ENCODE data around the gene LRRC23. TPM values are rescaled to one million over a fixed set of nuclear protein-coding genes. Genes with fewer than 3 reads are reported as not detected.
A peak's percentile ranks its signal among the peaks of the same experiment; 100 is the strongest.

The LRRC23 gene
- total RNA-seq, 2 experiments from 2014 or later: 4.6 to 5.3 TPM

GRCh38 chr12:6955108-6956020 lies 50.7 kb downstream of the LRRC23 start:
- peak overlapping the region; percentile 95 for H3K4me3 Mint-ChIP-seq
- intact Hi-C loops (cut with micrococcal nuclease): no loop called here
- no peaks in the 10 kb centered on the region for H3K27me3 Mint-ChIP-seq
- H3K27ac Mint-ChIP-seq: peak overlapping the region; percentile 93
- TF ChIP-seq CTCF (IDR thresholded peaks at IDR 0.05): no peak
- peaks cover 64% of the 10 kb centered on the region for H3K4me1 Mint-ChIP-seq (ENCODE audit: low read depth)
- DNase-seq (no peak), ATAC-seq (no peak)
- no peaks in the 10 kb centered on the region for H3K9me3 Mint-ChIP-seq
- ChIA-PET POLR2A (interaction anchor here (0.6 to 36.0 kb wide), 7 partner anchors 1 to 980 kb away, joined by 3 to 1266 read pairs (median 5); partner anchors contain the start of genes ATN1, C12orf57, EMG1 and LPCAT3), CTCF (interaction anchor here (1.0 to 13.5 kb wide), 4 partner anchors 9 to 158 kb away, joined by 3 to 460 read pairs (median 6); partner anchors contain the start of genes C12orf57, PTPN6 and RNU7-1)
- peaks cover 90% of the 10 kb centered on the region for H3K36me3 Mint-ChIP-seq (ENCODE audit: low read depth)

GRCh38 chr12:6956021-6956727 lies 51.6 kb downstream of the LRRC23 start:
- CTCF ChIA-PET: interaction anchor here (0.9 to 13.5 kb wide), 6 partner anchors 9 to 157 kb away, joined by 3 to 460 read pairs (median 4); partner anchors contain the start of genes C12orf57, PTPN6, RNU7-1 and SPSB2
- TF ChIP-seq CTCF (IDR thresholded peaks at IDR 0.05): no peak
- Mint-ChIP-seq H3K27me3 (no peaks in the 10 kb centered on the region), H3K4me1 (ENCODE audit: low read depth) (peaks cover 68% of the 10 kb centered on the region), H3K4me3 (peak overlapping the region; percentile 95), H3K36me3 (ENCODE audit: low read depth) (peaks cover 97% of the 10 kb centered on the region), H3K27ac (peak overlapping the region; percentile 93), H3K9me3 (no peaks in the 10 kb centered on the region)
- POLR2A ChIA-PET: interaction anchor here (0.8 to 36.0 kb wide), 6 partner anchors 2 to 979 kb away, joined by 3 to 1266 read pairs (median 13); partner anchors contain the start of genes ATN1, C12orf57, EMG1 and PHB2
- no peak for ATAC-seq
- intact Hi-C loops (cut with micrococcal nuclease): no loop called here
- DNase-seq: peak; percentile 73

GRCh38 chr12:6957151-6957701 lies 52.6 kb downstream of the LRRC23 start:
- H3K36me3 Mint-ChIP-seq (ENCODE audit: low read depth): peaks cover 93% of the 10 kb centered on the region
- no peak for ATAC-seq

More at GRCh38 chr12:6957151-6957701, 52.6 kb downstream of the LRRC23 start:
- DNase-seq: peak; percentile 54
- Mint-ChIP-seq H3K27me3 (no peaks in the 10 kb centered on the region), H3K4me3 (peak overlapping the region; percentile 95), H3K9me3 (no peaks in the 10 kb centered on the region), H3K27ac (peak overlapping the region; percentile 93), H3K4me1 (ENCODE audit: low read depth) (peaks cover 79% of the 10 kb centered on the region)
- intact Hi-C loops (cut with micrococcal nuclease): no loop called here
- ChIA-PET POLR2A (interaction anchor here (0.9 to 36.0 kb wide), 7 partner anchors 3 to 48 kb away, joined by 3 to 1266 read pairs (median 19); partner anchors contain the start of genes ATN1, C12orf57, EMG1 and PHB2), CTCF (interaction anchor here (0.9 to 13.5 kb wide), 6 partner anchors 8 to 156 kb away, joined by 3 to 460 read pairs (median 4); partner anchors contain the start of genes C12orf57, PTPN6, RNU7-1 and SPSB2)
- no peak for TF ChIP-seq CTCF (IDR thresholded peaks at IDR 0.05)

Data from activated CD8-positive, alpha-beta T cell treated with anti-CD3 and anti-CD28 coated beads for 36 hours (primary cell).